T1000 (cell line): ENCODE results near the gene MAGEA10.
"Not testable (repeated sequence)": the region's sequence is repeated elsewhere in the genome, so short reads cannot be mapped to it uniquely, and the experiment has no call there.

Source experiments
- DNase-seq: peaks from one replicate; lab custom pipeline; 2025; ENCODE audit warnings: mixed read lengths; lab: John Stamatoyannopoulos, UW

Gene MAGEA10

GRCh38 chrX:152138388-152138784 lies at the start of gene MAGEA10:
TSS of gene MAGEA10 (minus strand) at chrX:152138577. CDS start at chrX:152135620, 2,957 bp downstream.
- no peak for DNase-seq

GRCh38 chrX:152177497-152178269 lies 39.3 kb upstream of the MAGEA10 start:
- DNase-seq, result no peak

DNA sequence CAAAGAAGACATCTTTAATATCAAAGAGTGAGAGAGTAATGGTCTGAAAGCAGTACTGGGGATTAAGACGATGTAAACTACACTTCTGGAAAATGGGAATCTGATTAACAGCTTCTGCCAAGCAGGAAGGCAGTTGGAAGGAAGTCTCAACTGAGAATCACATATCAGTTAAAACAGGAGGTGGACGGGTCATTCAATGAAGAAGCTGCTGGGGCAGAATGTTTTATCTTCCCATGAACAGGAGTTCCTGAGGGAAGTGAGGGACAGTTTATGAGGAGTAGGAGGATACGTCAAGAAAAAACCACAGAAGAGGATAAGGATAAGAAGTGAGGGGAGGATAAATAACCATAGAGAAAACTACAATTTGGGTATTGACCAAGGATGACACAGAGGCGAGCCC lies 38.7 kb upstream of the MAGEA10 start:
- no peak for DNase-seq

DNA sequence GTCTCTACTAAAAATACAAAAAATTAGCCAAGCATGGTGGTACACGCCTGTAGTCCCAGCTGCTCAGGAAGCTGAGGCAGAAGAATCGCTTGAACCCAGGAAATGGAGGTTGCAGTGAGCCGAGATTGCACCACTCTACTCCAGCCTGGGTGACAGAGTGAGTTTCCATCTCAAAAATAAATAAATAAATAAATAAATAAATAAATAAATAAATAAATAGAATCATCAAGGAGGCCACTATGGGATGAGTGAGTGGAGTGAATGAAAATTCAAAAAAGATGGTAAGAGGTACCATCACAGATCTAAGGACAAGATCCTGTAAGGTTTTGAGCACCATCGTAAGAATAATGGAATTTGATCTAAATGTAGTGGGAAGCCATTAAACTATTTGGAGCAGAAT lies 37.5 kb upstream of the MAGEA10 start:
- not testable (repeated sequence) for DNase-seq

GRCh38 chrX:152173923-152174322 lies 35.5 kb upstream of the MAGEA10 start:
- DNase-seq, result not testable (repeated sequence)

DNA sequence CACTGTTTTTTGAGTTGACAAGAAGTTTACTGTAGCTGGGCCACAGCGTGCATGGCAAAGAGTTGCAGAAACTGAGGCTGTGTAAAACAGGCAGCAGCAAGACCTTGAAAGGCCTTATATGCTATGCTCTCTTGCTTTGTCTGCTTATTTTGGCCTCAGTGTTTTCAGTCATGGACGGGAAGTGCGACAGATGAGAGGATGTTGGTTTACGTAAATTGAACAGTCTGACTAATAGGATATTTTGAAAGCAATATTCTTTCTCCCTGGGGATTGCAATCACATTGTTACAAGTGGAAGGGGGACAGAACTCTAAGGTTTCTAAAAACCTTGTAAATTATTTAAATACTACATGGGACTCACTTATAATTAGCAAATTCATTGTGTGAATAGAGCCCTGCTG lies 32.2 kb upstream of the MAGEA10 start:
- DNase-seq, result no peak

DNA sequence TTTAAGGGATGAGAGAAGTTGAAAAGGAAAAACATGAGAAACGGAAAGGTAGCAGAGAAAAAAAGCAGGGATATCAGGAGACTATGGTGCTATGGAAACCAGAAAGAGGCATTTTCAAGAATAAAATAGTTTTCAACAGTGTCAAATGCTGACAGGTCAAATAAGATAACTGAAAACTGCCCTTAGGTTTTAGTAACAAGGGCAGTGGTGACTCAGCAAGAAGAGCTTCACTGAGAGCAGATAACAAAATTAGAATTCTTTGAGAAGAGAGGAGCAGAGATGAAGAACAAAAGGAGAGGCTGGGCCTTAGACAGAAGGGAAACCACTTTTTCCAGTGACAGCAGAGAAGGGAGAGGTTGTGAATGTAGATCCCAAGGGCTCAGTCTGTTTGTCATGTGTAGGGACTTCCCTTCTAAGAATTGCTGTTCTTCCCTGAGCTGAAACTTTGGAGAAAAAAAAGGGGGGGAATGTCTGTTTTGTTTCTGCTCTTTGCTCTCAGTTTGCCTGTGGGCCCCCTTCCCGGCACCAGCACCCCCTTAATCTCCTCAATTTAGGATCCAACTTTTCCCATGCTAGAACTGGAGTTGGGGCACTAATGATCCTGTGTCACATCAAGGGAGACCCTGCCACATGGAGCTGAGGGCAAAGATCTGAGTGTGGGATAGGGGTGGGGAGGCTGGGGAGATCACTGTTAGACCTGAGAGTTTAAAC lies 26.8 kb upstream of the MAGEA10 start:
- no peak for DNase-seq

DNA sequence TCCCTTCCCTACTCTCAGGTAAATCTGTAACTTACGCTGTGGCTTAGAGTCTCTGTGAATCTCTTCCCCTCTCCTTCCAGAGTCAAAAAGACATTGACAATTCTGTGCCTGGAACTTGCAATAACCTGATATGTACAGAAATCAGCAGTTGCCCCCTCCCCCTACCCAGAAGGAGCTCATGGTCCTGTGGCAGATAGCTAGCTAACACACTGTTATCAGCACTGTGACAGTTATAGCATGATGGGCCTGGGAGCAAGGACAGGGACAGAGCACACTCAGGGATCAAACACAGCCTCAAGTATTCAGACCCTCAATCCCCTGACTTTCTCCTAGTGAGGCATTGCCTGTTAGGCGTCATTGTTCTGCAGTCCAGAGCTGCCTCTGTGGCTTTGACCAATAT lies 18.7 kb upstream of the MAGEA10 start:
- no peak for DNase-seq

GRCh38 chrX:152155766-152156310 lies 17.5 kb upstream of the MAGEA10 start:
- DNase-seq, result no peak

GRCh38 chrX:152154050-152154449 lies 15.7 kb upstream of the MAGEA10 start:
- no peak for DNase-seq

DNA sequence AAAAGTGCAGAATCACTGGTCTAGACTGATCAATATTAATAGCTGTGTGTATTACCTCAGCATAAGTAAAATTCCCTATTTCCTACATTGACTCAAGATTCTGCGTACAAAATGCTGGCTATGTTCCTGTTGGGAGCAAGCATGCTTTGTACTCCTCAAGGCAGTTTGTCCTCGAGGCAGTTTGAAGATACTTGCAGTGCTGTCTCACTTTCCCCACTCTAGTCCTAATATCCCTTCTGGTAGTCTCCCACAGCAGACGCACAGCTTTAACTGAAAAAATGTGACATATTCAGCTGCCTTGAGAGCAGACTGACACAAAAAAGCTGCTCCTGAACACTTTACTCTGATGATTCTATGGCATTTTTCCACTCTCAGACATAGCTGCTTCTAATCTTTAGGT lies 12.9 kb upstream of the MAGEA10 start:
- no peak for DNase-seq

DNA sequence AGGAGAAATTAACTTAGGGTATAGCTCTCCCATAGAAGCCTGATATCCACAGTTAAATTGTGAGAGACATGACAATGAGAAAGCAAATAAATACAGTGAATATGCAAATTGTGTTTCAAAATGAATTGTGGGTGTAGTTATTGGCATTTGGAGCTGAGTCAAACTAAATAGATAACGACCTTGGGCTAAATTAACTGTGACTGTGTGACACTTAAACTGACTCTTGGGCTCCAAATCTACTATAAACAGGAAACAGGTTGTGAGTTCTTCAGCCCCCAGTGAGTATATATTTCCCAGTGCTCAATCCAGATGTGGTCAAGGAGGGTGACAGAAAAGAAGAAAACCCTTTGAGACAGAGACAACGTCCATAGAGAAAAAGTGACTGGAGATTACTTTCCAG lies 11.3 kb upstream of the MAGEA10 start:
- no peak for DNase-seq

- DNase-seq, result no peak
These were observed 1.2 kb upstream of the MAGEA10 start for GRCh38 chrX:152139589-152139988.

- no peak for DNase-seq
These were observed 498 bp downstream of the MAGEA10 start for GRCh38 chrX:152137771-152138387.

DNA sequence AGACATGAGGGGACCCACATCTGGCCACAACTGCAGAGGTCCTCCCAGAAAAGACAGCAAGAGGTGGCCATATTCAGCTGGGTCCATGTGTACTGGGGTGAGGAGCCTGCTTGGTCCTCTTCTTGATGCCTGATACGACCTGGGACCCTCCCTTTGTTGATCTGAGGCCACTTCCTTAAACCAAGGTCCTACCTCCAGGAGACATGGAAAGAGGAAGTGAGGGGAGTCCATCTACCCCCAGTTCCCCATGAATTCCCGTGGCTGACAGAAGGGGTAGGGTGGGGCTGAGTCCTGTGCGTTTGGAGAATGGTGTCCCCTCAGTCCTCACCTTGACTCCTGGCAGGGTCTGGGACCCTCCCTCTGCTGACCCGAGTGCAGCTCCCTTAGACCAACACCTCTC lies 2.1 kb downstream of the MAGEA10 start:
- DNase-seq, result no peak

DNA sequence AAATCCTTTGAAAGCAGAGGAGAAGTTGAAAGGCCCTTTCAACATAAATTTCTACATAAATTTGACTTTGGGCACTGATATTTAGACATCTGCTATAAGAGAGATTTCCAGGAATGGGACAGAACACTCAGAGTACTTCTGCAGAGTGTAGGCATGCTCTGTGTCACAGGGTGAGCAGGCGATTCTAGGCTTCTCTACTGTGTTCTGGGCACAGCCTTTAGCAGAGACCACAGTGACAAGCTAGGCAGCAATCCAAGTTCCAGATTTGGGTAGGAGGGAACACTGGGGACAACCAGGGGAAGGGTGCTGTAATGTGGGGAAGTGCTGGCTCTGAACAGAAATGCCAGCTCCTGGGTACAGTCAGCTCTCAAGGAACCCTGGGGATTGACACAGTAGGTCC lies 6.9 kb downstream of the MAGEA10 start:
- DNase-seq, result no peak

- DNase-seq, result peak; percentile 0
These were observed 9.1 kb downstream of the MAGEA10 start for GRCh38 chrX:152129069-152129844.

GRCh38 chrX:152117305-152117704 lies 21.1 kb downstream of the MAGEA10 start:
- no peak for DNase-seq

- no peak for DNase-seq
These were observed 29.9 kb downstream of the MAGEA10 start for GRCh38 chrX:152108527-152108926.

DNA sequence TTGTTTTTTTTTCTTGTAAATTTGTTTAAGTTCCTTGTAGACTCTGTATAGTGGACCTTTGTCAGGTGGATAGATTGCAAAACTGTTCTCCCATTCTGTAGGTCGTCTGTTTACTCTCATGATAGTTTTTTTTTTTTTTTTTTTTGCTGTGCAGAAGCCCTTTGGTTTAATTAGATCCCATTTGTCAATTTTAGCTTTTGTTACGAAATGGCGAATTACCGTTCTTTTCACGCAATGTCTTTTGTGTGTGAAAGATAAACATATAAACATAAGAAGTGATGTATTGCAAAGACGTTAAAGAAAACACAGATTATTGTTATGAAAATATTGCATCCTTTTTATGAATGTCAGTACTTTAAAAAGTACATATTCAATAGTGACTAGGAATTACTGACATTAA lies 34.5 kb downstream of the MAGEA10 start:
- no peak for DNase-seq

DNA sequence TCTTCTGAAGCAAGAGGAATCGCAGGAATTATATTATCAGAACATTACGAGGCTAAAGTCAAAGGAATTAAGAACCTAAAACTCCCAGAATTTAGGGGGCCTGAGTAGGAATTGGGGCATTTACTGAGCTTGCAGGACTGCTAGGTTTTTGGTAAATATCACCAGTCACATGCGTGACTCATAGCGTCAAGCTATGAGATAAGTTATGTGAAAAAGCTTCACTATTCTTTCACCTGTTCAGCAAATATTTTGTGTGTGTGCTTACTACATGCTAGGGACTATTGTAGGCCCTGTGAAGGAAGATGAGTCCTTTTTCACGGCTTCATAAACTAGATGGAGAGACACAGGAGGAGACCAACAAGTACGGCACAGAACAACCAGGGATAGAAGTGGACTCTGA lies 52.2 kb downstream of the MAGEA10 start:
- no peak for DNase-seq
